Neural cell (in vitro differentiated cells): ENCODE measurements around the gene PRDX5. TPM values are rescaled to one million over a fixed set of nuclear protein-coding genes. Genes with fewer than 3 reads are reported as not detected.

Experiments used
- H2AFZ ChIP-seq: fragments of 200-600, 300-800 bp; sonication (generic), shearing (Covaris generic); 2 replicates; pipeline ENCODE4 v1.6.0; 2014; ENCODE audit warnings: low read depth, mild to moderate bottlenecking, antibody characterized with exemption, low read length, moderate library complexity
- H3F3A ChIP-seq: fragments of 200-600 bp; shearing (Covaris generic); 2 replicates; pipeline ENCODE4 v1.6.1; 2016; ENCODE audit warnings: mild to moderate bottlenecking, moderate library complexity, mixed read lengths, antibody characterized with exemption, low read length; ENCODE audit not compliant: insufficient read depth, poor library complexity, severe bottlenecking
- H3K27ac ChIP-seq: fragments of 200-600, 300-800 bp; sonication (generic), shearing (Covaris generic); 2 replicates; pipeline ENCODE4 v1.5.1; 2014; ENCODE audit warnings: mild to moderate bottlenecking, low read length, moderate library complexity
- H3K27me3 ChIP-seq: fragments of 300-800, 200-600 bp; sonication (generic), shearing (Covaris generic); 2 replicates; pipeline ENCODE4 v1.6.0; 2014; ENCODE audit warnings: mild to moderate bottlenecking, low read depth, low read length, moderate library complexity; ENCODE audit not compliant: insufficient read depth
- H3K36me3 ChIP-seq: fragments of 300-800, 200-600 bp; sonication (generic), shearing (Covaris generic); 2 replicates; pipeline ENCODE4 v1.5.1; 2014; ENCODE audit warnings: mild to moderate bottlenecking, antibody characterized with exemption, low read length, moderate library complexity; ENCODE audit not compliant: insufficient read depth
- H3K4me2 ChIP-seq: fragments of 300-800, 200-600 bp; sonication (generic), shearing (Covaris generic); 2 replicates; pipeline ENCODE4 v1.6.0; 2014; ENCODE audit warnings: mild to moderate bottlenecking, low read length
- H3K4me3 ChIP-seq: fragments of 300-800, 200-600 bp; sonication (generic), shearing (Covaris generic); 2 replicates; pipeline ENCODE4 v1.5.1; 2014; ENCODE audit warnings: mild to moderate bottlenecking, low read length, moderate library complexity
- H3K79me2 ChIP-seq: fragments of 200-600 bp; shearing (Covaris generic); replicated peaks from 2 replicates; pipeline ENCODE4 v1.6.0; 2014; ENCODE audit warnings: mild to moderate bottlenecking, low read length, moderate library complexity; ENCODE audit not compliant: insufficient read depth
- H3K9ac ChIP-seq: fragments of 300-800, 200-600 bp; sonication (generic), shearing (Covaris generic); 2 replicates; pipeline ENCODE4 v1.6.1; 2016; ENCODE audit warnings: mild to moderate bottlenecking, low read length, mixed read lengths
- H3K9me2 ChIP-seq: fragments of 200-600 bp; shearing (Covaris generic); 2 replicates; pipeline ENCODE4 v1.6.1; 2016; ENCODE audit warnings: mild to moderate bottlenecking, low read length, mixed read lengths; ENCODE audit not compliant: insufficient read depth
- H3K9me3 ChIP-seq: fragments of 200-600, 300-800 bp; sonication (generic), shearing (Covaris generic); 2 replicates; pipeline ENCODE4 v1.6.1; 2016; ENCODE audit warnings: mild to moderate bottlenecking, mixed run types, low read length, moderate library complexity, mixed read lengths
- H4K20me1 ChIP-seq: fragments of 200-600 bp; shearing (Covaris generic); 2 replicates; pipeline ENCODE4 v1.6.1; 2016; ENCODE audit warnings: mild to moderate bottlenecking, mixed run types; ENCODE audit not compliant: insufficient read depth
- EP300 ChIP-seq: fragments of 450-650 bp; conservative IDR thresholded peaks from 2 replicates; pipeline ENCODE4 v1.6.1; 2014; ENCODE audit warnings: antibody characterized with exemption, mild to moderate bottlenecking, moderate library complexity; ENCODE audit not compliant: poor library complexity, severe bottlenecking
- EZH2 ChIP-seq: fragments of 200-600, 300-800 bp; shearing (Covaris generic), sonication (generic); IDR thresholded peaks from 2 replicates; pipeline ENCODE4 v1.6.1; 2014; ENCODE audit warnings: antibody characterized with exemption, low read length, borderline replicate concordance, mild to moderate bottlenecking; ENCODE audit not compliant: insufficient read depth, poor library complexity, severe bottlenecking
- MXI1 ChIP-seq: fragments of 450-650 bp; conservative IDR thresholded peaks from 2 replicates; pipeline ENCODE4 v1.6.1; 2014; ENCODE audit warnings: antibody characterized with exemption, mild to moderate bottlenecking; ENCODE audit not compliant: poor library complexity, severe bottlenecking
- POLR2AphosphoS5 ChIP-seq: IDR thresholded peaks from 2 replicates; pipeline ENCODE4 v1.6.1; 2012
- RAD21 ChIP-seq: fragments of 450-650 bp; conservative IDR thresholded peaks from 2 replicates; pipeline ENCODE4 v1.6.1; 2014; ENCODE audit warnings: antibody characterized with exemption, mild to moderate bottlenecking, moderate library complexity
- SMC3 ChIP-seq: fragments of 450-650 bp; conservative IDR thresholded peaks from 2 replicates; pipeline ENCODE4 v1.6.1; 2014; ENCODE audit warnings: antibody characterized with exemption, mild to moderate bottlenecking, moderate library complexity; ENCODE audit not compliant: poor library complexity
- TAF1 ChIP-seq: IDR thresholded peaks from 2 replicates; pipeline ENCODE4 v1.6.1; 2012; ENCODE audit warnings: low read depth
- polyA plus RNA-seq: library from polyadenylated mRNA; depleted of rRNA; stranded (reverse); fragments of >200 nt; gene quantifications from 2 replicates; pipeline ENCODE4 v1.2.3, GENCODE V29; 2014
- TF ChIP-seq, protein P1 (sequence below): fragments of 450-650 bp; IDR thresholded peaks from 2 replicates; pipeline ENCODE4 v1.5.1; 2014; ENCODE audit warnings: antibody characterized with exemption, mild to moderate bottlenecking, moderate library complexity; ENCODE audit not compliant: poor library complexity, severe bottlenecking
- TF ChIP-seq, protein P2 (sequence below): IDR thresholded peaks from 2 replicates; pipeline ENCODE4 v1.6.1; 2012; ENCODE audit warnings: borderline replicate concordance

PRDX5 gene
- polyA plus RNA-seq, 1 donor from 2014 or later = 452 TPM

DNA sequence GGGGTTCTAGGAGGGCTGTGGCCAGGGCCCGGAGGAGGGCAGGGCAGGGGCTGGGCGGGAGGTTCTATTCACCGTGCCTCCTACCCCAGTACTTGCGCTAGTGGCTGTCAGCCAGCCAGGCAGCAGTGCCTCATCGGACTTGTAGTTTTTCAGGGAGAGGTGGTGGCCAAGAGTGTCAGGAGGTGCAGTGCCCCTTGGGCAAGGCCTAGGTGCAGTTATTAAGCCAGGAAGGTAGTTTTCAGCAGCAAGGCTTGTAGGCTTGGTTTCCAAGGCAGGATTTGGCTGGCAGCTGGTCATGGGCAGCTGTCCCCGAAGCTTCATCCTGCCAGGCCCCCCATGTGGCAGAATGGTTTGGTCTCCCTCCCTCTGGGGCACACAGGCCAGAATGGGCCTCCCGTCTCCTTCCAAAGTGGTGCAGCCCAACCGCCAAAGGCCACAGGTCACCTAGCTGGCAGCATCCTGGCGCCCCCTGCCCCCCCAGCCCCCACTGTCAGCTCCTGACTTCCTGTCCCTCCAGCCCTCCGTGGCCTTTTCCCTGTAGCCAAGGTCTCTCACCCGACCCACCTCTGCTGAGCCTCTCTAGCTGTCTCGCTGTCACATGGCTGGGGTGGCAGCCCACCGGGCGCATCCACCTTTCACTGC is 30.6 kb downstream of the PRDX5 start:
- H3K9me2 ChIP-seq = no peaks in the 10 kb centered on the region
- no peak overlapping the region for H2AFZ ChIP-seq
- H3K4me2 ChIP-seq = no peak overlapping the region

DNA sequence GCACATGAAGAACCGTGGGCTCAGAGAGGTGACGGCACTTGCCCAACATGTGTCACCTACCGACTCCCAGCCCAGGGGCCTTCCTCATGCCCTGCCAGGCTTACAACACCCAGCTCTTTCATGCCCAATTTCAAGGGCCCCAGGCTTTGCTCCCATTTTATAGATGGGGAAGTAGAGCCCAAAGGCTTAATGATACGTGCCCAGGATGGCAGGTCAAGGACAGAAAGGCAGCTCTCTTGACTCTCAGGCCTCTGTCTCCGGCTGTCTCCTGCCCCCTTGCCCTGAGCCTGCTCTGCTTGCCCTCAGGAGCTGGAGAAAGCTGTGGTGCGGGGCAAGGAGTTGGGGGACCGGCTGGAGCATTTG is 31.1 kb downstream of the PRDX5 start:
- no peak overlapping the region for H3K9ac ChIP-seq
- no peak overlapping the region for H3K27ac ChIP-seq
- no peaks in the 10 kb centered on the region for H4K20me1 ChIP-seq
- no peaks in the 10 kb centered on the region for H3K27me3 ChIP-seq
- no peaks in the 10 kb centered on the region for H3K9me3 ChIP-seq
- no peak overlapping the region for H2AFZ ChIP-seq
- TF ChIP-seq RAD21 = no peak
- TF ChIP-seq SMC3 = no peak
- TF ChIP-seq, protein P1, sequence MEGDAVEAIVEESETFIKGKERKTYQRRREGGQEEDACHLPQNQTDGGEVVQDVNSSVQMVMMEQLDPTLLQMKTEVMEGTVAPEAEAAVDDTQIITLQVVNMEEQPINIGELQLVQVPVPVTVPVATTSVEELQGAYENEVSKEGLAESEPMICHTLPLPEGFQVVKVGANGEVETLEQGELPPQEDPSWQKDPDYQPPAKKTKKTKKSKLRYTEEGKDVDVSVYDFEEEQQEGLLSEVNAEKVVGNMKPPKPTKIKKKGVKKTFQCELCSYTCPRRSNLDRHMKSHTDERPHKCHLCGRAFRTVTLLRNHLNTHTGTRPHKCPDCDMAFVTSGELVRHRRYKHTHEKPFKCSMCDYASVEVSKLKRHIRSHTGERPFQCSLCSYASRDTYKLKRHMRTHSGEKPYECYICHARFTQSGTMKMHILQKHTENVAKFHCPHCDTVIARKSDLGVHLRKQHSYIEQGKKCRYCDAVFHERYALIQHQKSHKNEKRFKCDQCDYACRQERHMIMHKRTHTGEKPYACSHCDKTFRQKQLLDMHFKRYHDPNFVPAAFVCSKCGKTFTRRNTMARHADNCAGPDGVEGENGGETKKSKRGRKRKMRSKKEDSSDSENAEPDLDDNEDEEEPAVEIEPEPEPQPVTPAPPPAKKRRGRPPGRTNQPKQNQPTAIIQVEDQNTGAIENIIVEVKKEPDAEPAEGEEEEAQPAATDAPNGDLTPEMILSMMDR = no peak
- TF ChIP-seq TAF1 = no peak
- no peak for TF ChIP-seq MXI1
- TF ChIP-seq EZH2 = no peak
- no peak for TF ChIP-seq POLR2AphosphoS5
- TF ChIP-seq, protein P2, sequence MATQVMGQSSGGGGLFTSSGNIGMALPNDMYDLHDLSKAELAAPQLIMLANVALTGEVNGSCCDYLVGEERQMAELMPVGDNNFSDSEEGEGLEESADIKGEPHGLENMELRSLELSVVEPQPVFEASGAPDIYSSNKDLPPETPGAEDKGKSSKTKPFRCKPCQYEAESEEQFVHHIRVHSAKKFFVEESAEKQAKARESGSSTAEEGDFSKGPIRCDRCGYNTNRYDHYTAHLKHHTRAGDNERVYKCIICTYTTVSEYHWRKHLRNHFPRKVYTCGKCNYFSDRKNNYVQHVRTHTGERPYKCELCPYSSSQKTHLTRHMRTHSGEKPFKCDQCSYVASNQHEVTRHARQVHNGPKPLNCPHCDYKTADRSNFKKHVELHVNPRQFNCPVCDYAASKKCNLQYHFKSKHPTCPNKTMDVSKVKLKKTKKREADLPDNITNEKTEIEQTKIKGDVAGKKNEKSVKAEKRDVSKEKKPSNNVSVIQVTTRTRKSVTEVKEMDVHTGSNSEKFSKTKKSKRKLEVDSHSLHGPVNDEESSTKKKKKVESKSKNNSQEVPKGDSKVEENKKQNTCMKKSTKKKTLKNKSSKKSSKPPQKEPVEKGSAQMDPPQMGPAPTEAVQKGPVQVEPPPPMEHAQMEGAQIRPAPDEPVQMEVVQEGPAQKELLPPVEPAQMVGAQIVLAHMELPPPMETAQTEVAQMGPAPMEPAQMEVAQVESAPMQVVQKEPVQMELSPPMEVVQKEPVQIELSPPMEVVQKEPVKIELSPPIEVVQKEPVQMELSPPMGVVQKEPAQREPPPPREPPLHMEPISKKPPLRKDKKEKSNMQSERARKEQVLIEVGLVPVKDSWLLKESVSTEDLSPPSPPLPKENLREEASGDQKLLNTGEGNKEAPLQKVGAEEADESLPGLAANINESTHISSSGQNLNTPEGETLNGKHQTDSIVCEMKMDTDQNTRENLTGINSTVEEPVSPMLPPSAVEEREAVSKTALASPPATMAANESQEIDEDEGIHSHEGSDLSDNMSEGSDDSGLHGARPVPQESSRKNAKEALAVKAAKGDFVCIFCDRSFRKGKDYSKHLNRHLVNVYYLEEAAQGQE = no peak
- TF ChIP-seq EP300 = no peak
- no peaks in the 10 kb centered on the region for H3K36me3 ChIP-seq
- H3K4me2 ChIP-seq = no peak overlapping the region
- H3K4me3 ChIP-seq = no peak overlapping the region
- H3F3A ChIP-seq = no peaks in the 10 kb centered on the region
- H3K9me2 ChIP-seq = no peaks in the 10 kb centered on the region
- H3K79me2 ChIP-seq = no peaks in the 10 kb centered on the region

More for the DNA sequence above, 30.6 kb downstream of the PRDX5 start:
- Histone ChIP-seq H3K9me3 (no peaks in the 10 kb centered on the region), H3K36me3 (no peaks in the 10 kb centered on the region), H3K4me3 (no peak overlapping the region), H3F3A (no peaks in the 10 kb centered on the region), H3K79me2 (no peaks in the 10 kb centered on the region), H4K20me1 (no peaks in the 10 kb centered on the region), H3K9ac (no peak overlapping the region), H3K27me3 (no peaks in the 10 kb centered on the region), H3K27ac (no peak overlapping the region)
- TF ChIP-seq, protein P1 = no peak
- TF ChIP-seq, protein P2 = no peak
- TF ChIP-seq EZH2 (no peak), RAD21 (no peak), POLR2AphosphoS5 (no peak), SMC3 (no peak), MXI1 (no peak), EP300 (no peak), TAF1 (no peak)
